ENCODE measurements around the gene TMEM8B. TPM values are rescaled to one million over a fixed set of nuclear protein-coding genes. Genes with fewer than 3 reads are reported as not detected.

TMEM8B gene
- total RNA-seq, 1 donor from 2014 or later = 4.8 TPM

GRCh38 chr9:35864695-35865255 lies 35.7 kb downstream of the TMEM8B start:
- no peak for DNase-seq (ENCODE audit: low spot score)
- Histone ChIP-seq H2AFZ (replicated peaks) (no peak overlapping the region), H3K9ac (no peak overlapping the region), H3K27ac (no peak overlapping the region), H3F3A (ENCODE audit: low read depth) (no peaks in the 10 kb centered on the region), H3K4me2 (no peak overlapping the region), H3K79me2 (ENCODE audit: low read depth) (no peaks in the 10 kb centered on the region), H3K4me3 (no peak overlapping the region), H3K4me1 (no peaks in the 10 kb centered on the region), H3K27me3 (peaks cover 4% of the 10 kb centered on the region), H3K9me3 (ENCODE audit: low read depth) (no peaks in the 10 kb centered on the region), H3K36me3 (no peaks in the 10 kb centered on the region), H4K20me1 (ENCODE audit: low read depth) (no peaks in the 10 kb centered on the region)
- Mint-ChIP-seq H3K36me3 (no peaks in the 10 kb centered on the region), H3K27me3 (ENCODE audit: insufficient read depth, low read depth) (peaks cover 11% of the 10 kb centered on the region), H3K27ac (no peak overlapping the region), H3K9me3 (no peaks in the 10 kb centered on the region), H3K4me1 (peaks cover 7% of the 10 kb centered on the region), H3K4me3 (no peak overlapping the region)
- TF ChIP-seq EZH2phosphoT487 (IDR thresholded peaks at IDR 0.05) = no peak
- TF ChIP-seq CTCF (IDR thresholded peaks at IDR 0.05) = no peak
- no peak for TF ChIP-seq EZH2 (IDR thresholded peaks at IDR 0.05)

GRCh38 chr9:35867538-35867937 lies 38.5 kb downstream of the TMEM8B start:
- Histone ChIP-seq H3K4me3 (no peak overlapping the region), H3K9ac (no peak overlapping the region), H3K27ac (no peak overlapping the region), H3K4me1 (no peaks in the 10 kb centered on the region), H3K4me2 (no peak overlapping the region), H3K27me3 (peaks cover 4% of the 10 kb centered on the region), H2AFZ (replicated peaks) (no peak overlapping the region), H3K9me3 (ENCODE audit: low read depth) (no peaks in the 10 kb centered on the region), H3K79me2 (ENCODE audit: low read depth) (no peaks in the 10 kb centered on the region), H3F3A (ENCODE audit: low read depth) (no peaks in the 10 kb centered on the region), H4K20me1 (ENCODE audit: low read depth) (no peaks in the 10 kb centered on the region), H3K36me3 (no peaks in the 10 kb centered on the region)
- Mint-ChIP-seq H3K27ac (no peak overlapping the region), H3K9me3 (no peaks in the 10 kb centered on the region), H3K4me1 (peaks cover 7% of the 10 kb centered on the region), H3K36me3 (no peaks in the 10 kb centered on the region), H3K27me3 (ENCODE audit: insufficient read depth, low read depth) (peaks cover 7% of the 10 kb centered on the region), H3K4me3 (no peak overlapping the region)
- DNase-seq (ENCODE audit: low spot score) = no peak
- TF ChIP-seq EZH2 (IDR thresholded peaks at IDR 0.05) (no peak), EZH2phosphoT487 (IDR thresholded peaks at IDR 0.05) (no peak), CTCF (IDR thresholded peaks at IDR 0.05) (no peak)

GRCh38 chr9:35868933-35869332 lies 39.9 kb downstream of the TMEM8B start:
- no peaks in the 10 kb centered on the region for H3K9me3 Mint-ChIP-seq
- H3K4me3 Mint-ChIP-seq = no peak overlapping the region
- H3K4me1 Mint-ChIP-seq = peaks cover 7% of the 10 kb centered on the region
- H2AFZ ChIP-seq (replicated peaks) = no peak overlapping the region
- DNase-seq (ENCODE audit: low spot score) = no peak
- no peaks in the 10 kb centered on the region for H3K79me2 ChIP-seq (ENCODE audit: low read depth)
- TF ChIP-seq EZH2phosphoT487 (IDR thresholded peaks at IDR 0.05) = no peak
- TF ChIP-seq EZH2 (IDR thresholded peaks at IDR 0.05) = no peak
- no peak for TF ChIP-seq CTCF (IDR thresholded peaks at IDR 0.05)
- H3K27me3 Mint-ChIP-seq (ENCODE audit: insufficient read depth, low read depth) = peaks cover 2% of the 10 kb centered on the region
- H3K27ac ChIP-seq = no peak overlapping the region
- no peak overlapping the region for H3K4me3 ChIP-seq
- H3K27ac Mint-ChIP-seq = no peak overlapping the region
- H3K4me1 ChIP-seq = no peaks in the 10 kb centered on the region
- no peaks in the 10 kb centered on the region for H3K36me3 Mint-ChIP-seq
- no peak overlapping the region for H3K9ac ChIP-seq
- H3K36me3 ChIP-seq = no peaks in the 10 kb centered on the region
- no peaks in the 10 kb centered on the region for H3F3A ChIP-seq (ENCODE audit: low read depth)
- no peaks in the 10 kb centered on the region for H3K27me3 ChIP-seq
- no peak overlapping the region for H3K4me2 ChIP-seq
- H3K9me3 ChIP-seq (ENCODE audit: low read depth) = no peaks in the 10 kb centered on the region
- no peaks in the 10 kb centered on the region for H4K20me1 ChIP-seq (ENCODE audit: low read depth)
